GM19324 (cell line): Measurements from ENCODE around the gene XRCC5.
"Not testable (repeated sequence)": the region's sequence is repeated elsewhere in the genome, so short reads cannot be mapped to it uniquely, and the experiment has no call there.

Experiments used
- ATAC-seq: cut with Tn5 transposase; IDR thresholded peaks from one replicate; pipeline ENCODE4 v1.9.1; 2021; ENCODE audit warnings: mild to moderate bottlenecking, moderate library complexity; ENCODE audit not compliant: unreplicated experiment, low FRiP score

XRCC5 gene

GRCh38 chr2:216114714-216115531, 5.8 kb downstream of the XRCC5 start:
- ATAC-seq: peak; percentile 62

DNA sequence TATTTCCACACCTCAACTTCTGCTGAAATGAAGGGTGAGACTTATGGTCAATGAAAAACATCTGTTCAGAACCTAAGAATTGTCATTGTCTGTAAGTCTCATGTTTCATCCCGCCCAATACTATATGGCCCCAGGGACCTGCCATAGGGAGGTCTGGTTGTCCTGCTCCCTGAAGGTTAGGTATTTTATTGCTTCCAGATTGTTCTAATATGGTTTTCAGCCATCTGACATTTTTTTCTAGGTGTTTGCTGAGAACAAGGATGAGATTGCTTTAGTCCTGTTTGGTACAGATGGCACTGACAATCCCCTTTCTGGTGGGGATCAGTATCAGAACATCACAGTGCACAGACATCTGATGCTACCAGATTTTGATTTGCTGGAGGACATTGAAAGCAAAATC, 7.3 kb downstream of the XRCC5 start:
- no peak for ATAC-seq

DNA sequence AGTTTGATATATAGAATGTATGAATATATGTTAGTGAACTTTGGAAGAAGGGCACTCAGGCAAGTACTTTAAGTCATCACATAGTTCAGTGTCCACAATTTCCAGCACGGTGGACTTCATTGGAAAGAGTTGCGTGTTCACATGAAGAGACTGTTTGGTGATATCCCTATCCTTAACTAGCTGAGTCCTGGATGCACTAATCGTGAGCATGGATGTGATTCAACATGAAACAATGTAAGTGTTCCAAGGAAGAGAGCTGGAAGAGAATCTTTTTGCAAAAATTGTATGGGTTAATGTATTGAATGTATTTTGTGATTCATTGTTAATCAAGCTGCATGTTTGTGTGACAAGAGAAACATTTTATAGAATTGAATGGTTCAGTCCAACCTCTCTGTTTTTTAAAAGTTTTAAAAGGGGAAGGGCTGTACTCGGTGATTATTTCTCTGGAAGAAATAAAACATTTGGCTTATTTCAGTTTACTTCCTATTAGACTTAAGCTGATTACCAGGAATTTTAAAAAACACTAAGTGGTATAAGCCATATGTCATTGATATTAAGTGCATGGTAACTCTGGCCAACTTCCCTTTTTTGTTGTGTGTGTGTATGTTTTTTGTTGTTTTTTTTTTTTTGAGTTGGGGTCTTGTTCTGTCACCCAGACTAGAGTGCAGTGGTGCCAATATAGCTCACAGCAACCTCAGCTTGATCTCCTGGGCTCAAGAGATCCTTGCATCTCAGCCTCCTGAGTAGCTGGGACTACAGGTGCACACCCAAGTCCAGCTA, 8.6 kb downstream of the XRCC5 start:
- no peak for ATAC-seq

DNA sequence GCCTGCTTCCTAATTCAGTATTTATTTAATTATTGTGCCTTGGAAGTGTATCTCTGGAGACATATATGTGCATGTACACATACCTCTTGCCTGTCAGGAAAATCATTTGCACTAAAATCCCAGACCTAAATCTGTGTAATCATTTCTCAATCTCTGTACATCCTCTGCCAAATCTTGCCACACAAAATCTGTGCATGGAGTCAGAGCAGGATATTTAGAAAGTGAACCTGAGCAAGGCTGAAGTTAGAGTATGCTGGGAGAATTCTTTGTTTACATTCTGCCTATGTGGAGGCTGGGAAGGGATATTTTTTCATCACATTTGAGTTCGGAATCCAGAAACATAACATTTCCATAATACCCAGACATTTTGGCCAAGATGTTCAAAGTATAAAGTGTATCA, 9.3 kb downstream of the XRCC5 start:
- no peak for ATAC-seq

DNA sequence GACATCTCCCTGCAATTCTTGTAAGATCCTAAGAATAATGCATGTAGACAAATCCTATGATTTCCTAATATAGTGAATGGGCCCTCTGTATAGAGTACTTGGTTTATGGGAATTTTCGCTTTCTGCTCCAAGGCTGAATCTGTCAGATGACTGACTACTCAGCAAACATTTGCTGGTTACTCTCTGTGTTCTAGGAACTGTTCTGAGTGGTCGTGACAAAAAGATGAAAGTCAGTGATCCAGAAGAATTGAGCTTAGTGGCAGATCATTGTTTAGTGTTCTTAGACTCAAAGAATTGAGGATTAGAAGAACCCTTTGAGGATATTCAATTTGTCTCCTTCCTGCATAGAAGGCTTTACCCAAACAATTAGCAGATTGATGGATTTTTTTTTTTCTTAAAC, 10.0 kb downstream of the XRCC5 start:
- no peak for ATAC-seq

DNA sequence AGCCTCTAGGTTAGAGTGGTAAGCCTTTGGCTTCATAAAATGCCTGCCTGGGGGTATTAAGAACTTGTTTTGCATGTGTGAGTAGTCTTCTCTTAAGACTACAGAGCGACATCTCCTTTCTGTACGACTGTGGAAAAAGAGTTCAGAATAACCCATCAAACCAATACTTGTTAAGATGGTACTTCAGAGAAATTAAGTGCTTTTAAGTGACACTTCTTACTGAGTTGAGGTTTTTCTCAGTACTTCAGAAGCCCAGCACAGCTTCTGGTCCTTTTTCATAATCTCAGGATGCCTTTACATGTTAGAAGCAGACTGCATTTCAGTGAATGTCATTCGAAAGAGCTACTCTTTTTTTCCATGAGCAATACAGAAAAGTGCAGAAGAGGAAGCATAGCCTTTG, 10.8 kb downstream of the XRCC5 start:
- ATAC-seq: no peak

DNA sequence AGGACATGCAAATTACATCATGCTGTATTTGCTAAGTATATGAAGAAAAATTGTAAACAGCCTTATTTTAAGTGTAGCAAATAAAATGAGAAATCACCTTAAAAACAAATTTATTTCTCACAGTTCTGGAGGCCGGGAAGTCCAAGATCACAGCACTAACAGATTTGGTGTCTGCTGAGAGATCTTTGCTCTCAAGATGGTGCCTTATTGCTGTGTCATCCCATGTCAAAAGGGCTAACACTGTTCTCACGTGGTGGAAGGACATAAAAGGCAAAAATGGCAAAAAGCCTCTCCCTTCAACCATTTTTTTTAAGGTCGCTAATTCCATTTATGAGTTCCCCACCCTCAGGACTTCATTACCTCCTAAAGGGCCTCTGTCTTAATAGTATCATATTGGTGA, 12.1 kb downstream of the XRCC5 start:
- no peak for ATAC-seq

DNA sequence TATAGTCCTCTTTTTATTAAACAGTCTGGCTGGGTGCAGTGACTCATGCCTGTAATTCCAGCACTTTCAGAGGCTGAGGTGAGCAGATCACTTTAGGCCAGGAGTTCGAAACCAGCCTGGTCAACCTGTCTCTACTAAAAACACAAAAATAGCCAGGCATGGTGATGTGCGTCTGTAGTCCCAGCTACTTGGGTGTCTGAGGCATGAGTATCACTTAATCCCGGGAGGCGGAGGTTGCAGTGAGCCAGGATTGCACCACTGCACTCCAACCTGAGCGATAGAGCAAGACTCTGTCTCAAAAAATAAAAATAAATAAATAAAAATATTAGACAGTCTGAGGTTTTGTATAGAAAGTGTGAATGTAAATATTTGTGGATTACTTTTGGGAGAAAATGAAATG, 17.8 kb downstream of the XRCC5 start:
- no peak for ATAC-seq

GRCh38 chr2:216130346-216130971, 21.3 kb downstream of the XRCC5 start:
- ATAC-seq: no peak

- no peak for ATAC-seq
Measured at GRCh38 chr2:216131175-216131926, 22.2 kb downstream of the XRCC5 start.

- ATAC-seq: no peak
Measured at GRCh38 chr2:216132585-216132984, 23.4 kb downstream of the XRCC5 start.

- no peak for ATAC-seq
Measured at GRCh38 chr2:216133397-216133796, 24.2 kb downstream of the XRCC5 start.

DNA sequence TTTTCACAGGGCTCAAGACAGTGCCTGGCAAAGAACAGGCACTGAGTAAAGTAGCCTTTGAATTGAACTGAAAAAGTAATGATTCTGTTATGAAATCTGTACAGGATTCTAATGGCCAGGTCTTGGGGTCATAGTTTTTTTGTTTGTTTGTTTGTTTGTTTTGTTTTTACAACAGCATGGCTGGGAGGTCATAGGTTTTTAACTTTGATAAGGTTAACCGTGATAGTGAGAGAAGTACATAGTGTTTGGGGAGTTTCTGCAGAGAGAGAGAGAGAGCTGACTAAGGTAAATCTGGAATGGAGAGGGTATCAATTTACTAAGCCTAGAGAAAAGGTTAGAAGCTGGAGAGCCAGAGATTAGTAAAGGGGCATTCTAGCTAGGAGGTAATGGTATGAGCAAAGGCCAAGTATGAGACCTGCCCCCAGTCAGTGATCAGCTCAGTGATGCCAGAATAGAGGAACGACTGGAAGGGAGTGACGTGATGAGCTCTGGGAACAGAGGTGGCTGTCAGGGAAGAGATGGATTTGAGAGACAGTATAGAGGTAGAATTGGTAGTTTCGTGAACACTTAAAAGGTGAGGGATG, 25.9 kb downstream of the XRCC5 start:
- ATAC-seq: no peak

DNA sequence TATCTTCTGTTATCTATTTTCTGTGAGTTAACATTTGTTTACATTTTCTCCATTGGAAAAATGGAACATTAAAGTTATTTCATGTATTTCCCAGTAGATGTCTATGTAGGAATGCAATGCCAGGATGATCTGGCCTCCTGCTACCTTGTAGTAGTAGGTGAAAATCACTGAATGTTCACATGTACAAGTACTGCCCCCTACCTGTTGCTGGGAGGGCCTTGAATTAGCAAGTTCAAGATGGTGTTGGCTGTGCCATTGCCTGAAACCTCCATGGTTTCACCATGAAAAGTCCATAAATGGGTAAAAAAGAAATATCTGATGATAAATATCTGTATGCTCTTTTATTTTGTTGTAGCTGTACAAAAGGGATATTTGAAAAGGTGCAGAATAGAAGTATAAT, 30.7 kb downstream of the XRCC5 start:
- no peak for ATAC-seq

DNA sequence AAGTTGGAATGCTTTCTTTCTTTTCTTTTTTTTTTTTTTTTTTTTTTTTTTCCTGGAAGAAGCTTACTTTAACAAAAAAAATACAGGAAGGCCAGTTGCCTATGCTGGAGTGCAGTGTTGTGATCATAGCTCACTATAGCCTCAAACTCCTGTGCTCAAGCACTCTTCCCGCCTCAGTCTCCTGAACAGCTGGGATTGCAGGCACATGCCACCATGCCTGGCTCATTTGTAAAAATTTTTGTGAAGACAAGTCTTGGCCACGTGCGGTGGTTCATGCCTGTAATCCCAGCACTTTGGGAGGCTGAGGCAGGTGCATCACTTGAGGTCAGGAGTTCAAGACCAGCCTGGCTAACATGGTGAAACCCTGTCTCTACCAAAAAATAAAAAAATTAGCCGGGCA, 32.4 kb downstream of the XRCC5 start:
- ATAC-seq: not testable (repeated sequence)

DNA sequence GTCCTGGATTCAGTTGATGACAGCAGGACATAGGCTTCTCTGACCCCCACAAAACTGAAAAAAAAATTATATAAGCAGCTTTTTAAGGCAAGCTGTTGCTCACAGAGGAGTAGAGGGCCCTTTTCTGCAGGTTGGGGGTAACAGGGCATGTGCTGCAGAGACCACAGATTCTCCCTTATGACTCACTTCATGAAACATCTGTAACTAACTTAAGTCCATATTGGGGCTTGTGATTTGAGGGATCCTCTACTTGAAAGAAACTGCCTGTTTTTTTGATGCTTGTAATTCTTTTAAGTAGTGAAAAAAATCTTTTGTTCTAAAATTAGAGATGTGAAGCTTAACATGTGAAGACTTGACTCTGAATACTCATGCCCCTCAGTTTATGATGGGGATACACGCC, 33.4 kb downstream of the XRCC5 start:
- peak; percentile 61 for ATAC-seq

DNA sequence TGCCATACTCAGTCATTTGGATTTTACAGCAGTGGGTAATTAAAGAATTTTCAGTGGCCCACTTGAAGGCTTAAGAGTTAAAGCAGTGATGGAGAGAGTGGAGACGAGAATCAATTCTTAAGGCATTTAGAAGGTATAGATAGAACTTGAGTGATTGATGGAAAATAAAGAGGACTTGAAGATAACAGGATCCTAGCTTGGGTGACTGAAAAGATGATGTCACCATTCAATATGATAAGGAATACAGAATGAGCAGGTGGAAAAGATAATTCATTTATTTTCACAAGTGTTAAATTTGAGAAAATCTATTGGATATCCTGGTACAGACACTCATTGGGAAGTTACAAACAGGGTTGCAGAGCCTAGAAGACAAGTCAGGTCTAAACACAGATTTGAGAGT, 35.2 kb downstream of the XRCC5 start:
- no peak for ATAC-seq

GRCh38 chr2:216144857-216145256, 35.7 kb downstream of the XRCC5 start:
- no peak for ATAC-seq

GRCh38 chr2:216146573-216146972, 37.4 kb downstream of the XRCC5 start:
- ATAC-seq: no peak
